Measurements from ENCODE around the gene PTGIS. TPM values are rescaled to one million over a fixed set of nuclear protein-coding genes. Genes with fewer than 3 reads are reported as not detected.
A peak's percentile ranks its signal among the peaks of the same experiment; 100 is the strongest.
"Not testable (repeated sequence)": the region's sequence is repeated elsewhere in the genome, so short reads cannot be mapped to it uniquely, and the experiment has no call there.

Gene PTGIS
- total and polyA plus RNA-seq, 2 experiments from 2014 or later = 109 to 192 TPM

DNA sequence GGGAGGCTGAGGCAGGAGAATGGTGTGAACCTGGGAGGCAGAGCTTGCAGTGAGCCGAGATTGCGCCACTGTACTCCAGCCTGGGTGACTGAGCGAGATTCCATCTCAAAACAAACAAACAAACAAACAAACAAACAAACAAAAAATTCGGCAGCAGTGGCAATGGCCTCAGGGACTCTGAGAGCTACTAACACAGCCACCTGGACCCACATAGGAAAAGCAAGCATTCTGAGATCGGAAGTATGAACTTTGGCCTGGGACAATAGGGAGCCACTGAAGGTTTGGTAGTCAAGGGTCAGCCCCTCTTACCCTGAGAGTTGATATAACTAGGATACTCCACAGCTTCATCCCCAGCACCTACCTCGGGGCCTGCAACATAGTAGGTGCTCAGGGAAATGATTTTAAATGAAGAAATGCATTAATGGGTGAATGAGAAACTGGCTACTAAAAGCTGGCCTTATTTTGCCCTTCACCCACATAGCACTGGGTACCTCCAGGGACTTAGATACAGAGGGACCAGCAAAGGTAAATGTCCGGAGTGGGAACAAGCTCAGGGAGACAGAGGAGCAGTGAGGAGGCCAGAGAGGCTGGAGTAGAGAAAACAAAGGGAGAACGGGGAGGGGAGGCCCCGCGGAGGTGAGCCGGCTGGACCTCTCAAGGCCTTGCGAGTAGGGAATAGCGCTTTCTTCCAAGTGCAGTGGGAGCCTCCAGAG lies 46.6 kb upstream of the PTGIS start:
- in situ Hi-C loops (cut with MboI) = loop anchor here (10.0 kb wide), 1 partner anchor 230 kb away; no protein-coding TSS in a partner anchor

GRCh38 chr20:49612127-49612738 lies 44.3 kb upstream of the PTGIS start:
- in situ Hi-C loops (cut with MboI) = loop anchor here (10.0 kb wide), 1 partner anchor 233 kb away; no protein-coding TSS in a partner anchor
- no peak for DNase-seq

More for the DNA sequence above, 46.6 kb upstream of the PTGIS start:
- H3K9ac ChIP-seq = no peak overlapping the region
- no peak overlapping the region for H2AFZ ChIP-seq
- H3F3A ChIP-seq (ENCODE audit: insufficient read depth) = no peaks in the 10 kb centered on the region
- H3K4me1 ChIP-seq (ENCODE audit: insufficient read depth) = no peaks in the 10 kb centered on the region
- H3K36me3 ChIP-seq (ENCODE audit: low read depth) = no peaks in the 10 kb centered on the region
- no peak overlapping the region for H3K4me2 ChIP-seq (ENCODE audit: unreplicated experiment)
- H3K9me3 ChIP-seq (ENCODE audit: low read depth) = no peaks in the 10 kb centered on the region
- H3K79me2 ChIP-seq (ENCODE audit: insufficient read depth) = no peaks in the 10 kb centered on the region
- no peak overlapping the region for H3K4me3 ChIP-seq
- no peaks in the 10 kb centered on the region for H4K20me1 ChIP-seq (ENCODE audit: insufficient read depth)
- H3K9me2 ChIP-seq (ENCODE audit: insufficient read depth) = no peaks in the 10 kb centered on the region
- H3K27me3 ChIP-seq (replicated peaks; ENCODE audit: insufficient read depth) = no peaks in the 10 kb centered on the region
- no peak for DNase-seq
- WGBS, 2 experiments (ENCODE audit: low coverage in 1 of 2, low lambda C conversion rate in 2 of 2, missing lambda C conversion rate in 2 of 2) = 82 to 86% methylated on average over 13 of the region's 13 CpGs
- no peak for TF ChIP-seq EZH2phosphoT487 (IDR thresholded peaks at IDR 0.05; ENCODE audit: insufficient read depth, low read depth)
- no peak for TF ChIP-seq EZH2 (IDR thresholded peaks at IDR 0.05; ENCODE audit: insufficient read depth, poor library complexity, severe bottlenecking)
- H3K27ac ChIP-seq = no peak overlapping the region

GRCh38 chr20:49611539-49612126 lies 43.7 kb upstream of the PTGIS start:
- not testable (repeated sequence) for H3K9ac ChIP-seq; H4K20me1 ChIP-seq (ENCODE audit: insufficient read depth); H3K36me3 ChIP-seq (ENCODE audit: low read depth); H3K27me3 ChIP-seq (replicated peaks; ENCODE audit: insufficient read depth); H3K79me2 ChIP-seq (ENCODE audit: insufficient read depth); DNase-seq; H3K9me2 ChIP-seq (ENCODE audit: insufficient read depth); H3K4me1 ChIP-seq (ENCODE audit: insufficient read depth); H3K27ac ChIP-seq; H3F3A ChIP-seq (ENCODE audit: insufficient read depth); H3K9me3 ChIP-seq (ENCODE audit: low read depth)
- in situ Hi-C loops (cut with MboI) = loop anchor here (10.0 kb wide), 1 partner anchor 233 kb away; no protein-coding TSS in a partner anchor
- peak overlapping the region; percentile 58; the same call in 1 of the 2 replicates for H3K4me3 ChIP-seq
- H2AFZ ChIP-seq = 0 out of 2 replicates have a peak overlapping the region, but pooled peaks have one; percentile 77
- peak overlapping the region; percentile 84 for H3K4me2 ChIP-seq (ENCODE audit: unreplicated experiment)
- WGBS, 2 experiments (ENCODE audit: low coverage in 1 of 2, low lambda C conversion rate in 2 of 2, missing lambda C conversion rate in 2 of 2) = 60 to 65% methylated on average over 6 of the region's 6 CpGs

More at GRCh38 chr20:49612127-49612738, 44.3 kb upstream of the PTGIS start:
- Histone ChIP-seq H3K27me3 (replicated peaks; ENCODE audit: insufficient read depth) (no peaks in the 10 kb centered on the region), H3K4me3 (no peak overlapping the region), H3K9ac (no peak overlapping the region), H3K9me3 (ENCODE audit: low read depth) (no peaks in the 10 kb centered on the region), H3F3A (ENCODE audit: insufficient read depth) (no peaks in the 10 kb centered on the region), H4K20me1 (ENCODE audit: insufficient read depth) (no peaks in the 10 kb centered on the region), H3K4me1 (ENCODE audit: insufficient read depth) (no peaks in the 10 kb centered on the region), H2AFZ (no peak overlapping the region), H3K79me2 (ENCODE audit: insufficient read depth) (no peaks in the 10 kb centered on the region), H3K9me2 (ENCODE audit: insufficient read depth) (no peaks in the 10 kb centered on the region), H3K36me3 (ENCODE audit: low read depth) (no peaks in the 10 kb centered on the region), H3K4me2 (ENCODE audit: unreplicated experiment) (no peak overlapping the region), H3K27ac (no peak overlapping the region)
- TF ChIP-seq EZH2phosphoT487 (IDR thresholded peaks at IDR 0.05; ENCODE audit: insufficient read depth, low read depth) (no peak), EZH2 (IDR thresholded peaks at IDR 0.05; ENCODE audit: insufficient read depth, poor library complexity, severe bottlenecking) (no peak)
- WGBS, 2 experiments (ENCODE audit: low coverage in 1 of 2, low lambda C conversion rate in 2 of 2, missing lambda C conversion rate in 2 of 2) = 80 to 85% methylated on average over 6 of the region's 6 CpGs

DNA sequence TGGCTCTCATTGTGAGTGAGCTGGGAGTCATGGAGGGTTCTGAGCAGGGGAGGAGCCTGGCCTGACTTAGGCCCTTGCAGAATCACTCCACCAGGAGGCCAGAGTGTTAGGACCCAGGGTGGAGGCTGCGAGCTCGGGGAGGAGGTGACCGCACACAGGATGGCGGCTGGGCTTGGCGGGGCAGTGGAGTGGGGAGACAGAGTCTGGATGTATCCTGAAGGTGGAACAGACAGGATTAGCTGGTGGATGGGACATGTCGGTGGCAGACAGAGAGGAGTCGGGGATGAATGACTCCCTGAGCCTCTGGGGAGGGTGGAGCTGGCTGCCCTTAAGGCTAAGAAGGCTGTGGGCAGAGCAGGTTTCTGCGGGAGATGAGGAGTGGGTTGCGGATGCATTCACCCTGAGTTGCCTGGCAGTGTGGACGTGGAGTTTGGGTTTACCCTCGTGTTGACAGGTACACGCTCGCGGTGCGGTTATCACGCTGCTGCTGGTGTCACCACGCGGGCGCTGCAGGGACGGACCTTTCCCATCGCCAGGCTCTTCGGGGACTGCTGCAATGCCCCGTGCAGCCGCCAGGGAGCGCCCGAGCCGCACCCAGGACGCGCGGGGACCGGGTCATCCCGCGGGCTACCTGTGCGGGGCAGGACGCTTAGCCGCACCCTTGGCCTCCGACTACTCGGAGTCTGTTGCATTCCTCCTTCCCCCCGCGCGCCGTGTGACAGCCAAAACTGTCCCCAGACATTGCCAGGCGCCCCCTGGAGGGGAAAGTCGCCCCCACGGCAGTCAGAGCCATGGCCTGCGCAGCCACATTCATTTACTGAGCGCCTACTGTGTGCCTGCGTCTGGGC lies 43.0 kb upstream of the PTGIS start:
- no peaks in the 10 kb centered on the region for H3K79me2 ChIP-seq (ENCODE audit: insufficient read depth)
- H4K20me1 ChIP-seq (ENCODE audit: insufficient read depth) = no peaks in the 10 kb centered on the region
- peak overlapping the region; percentile 84 for H3K4me2 ChIP-seq (ENCODE audit: unreplicated experiment)
- H3K27me3 ChIP-seq (replicated peaks; ENCODE audit: insufficient read depth) = no peaks in the 10 kb centered on the region
- 14 to 24% methylated on average over 29 to 46 of the region's 48 CpGs for WGBS, 2 experiments (ENCODE audit: low coverage in 1 of 2, low lambda C conversion rate in 2 of 2, missing lambda C conversion rate in 2 of 2)
- H3F3A ChIP-seq (ENCODE audit: insufficient read depth) = no peaks in the 10 kb centered on the region
- peak overlapping the region; percentile 77 for H2AFZ ChIP-seq
- in situ Hi-C loops (cut with MboI) = loop anchor here (10.0 kb wide), 1 partner anchor 234 kb away; no protein-coding TSS in a partner anchor
- H3K36me3 ChIP-seq (ENCODE audit: low read depth) = no peaks in the 10 kb centered on the region
- H3K9me3 ChIP-seq (ENCODE audit: low read depth) = no peaks in the 10 kb centered on the region
- no peak overlapping the region for H3K27ac ChIP-seq
- H3K9ac ChIP-seq = no peak overlapping the region
- no peaks in the 10 kb centered on the region for H3K9me2 ChIP-seq (ENCODE audit: insufficient read depth)
- H3K4me1 ChIP-seq (ENCODE audit: insufficient read depth) = no peaks in the 10 kb centered on the region
- TF ChIP-seq EZH2 (IDR thresholded peaks at IDR 0.05; ENCODE audit: insufficient read depth, poor library complexity, severe bottlenecking) (no peak), EZH2phosphoT487 (IDR thresholded peaks at IDR 0.05; ENCODE audit: insufficient read depth, low read depth) (no peak)
- DNase-seq = peak; percentile 81
- peak overlapping the region; percentile 58 for H3K4me3 ChIP-seq
